Activated naive CD4-positive, alpha-beta T cell treated with anti-CD3 and anti-CD28 coated beads for 36 hours (primary cell): ENCODE results near the gene DNAH8. TPM values are rescaled to one million over a fixed set of nuclear protein-coding genes. Genes with fewer than 3 reads are reported as not detected.

Experiments
- CTCF ChIA-PET: fragments of 350-600 bp; sonication (Branson Sonifier 250); formaldehyde crosslinking; loops from one replicate; lab custom pipeline; 2021; ENCODE audit warnings: antibody characterized with exemption; lab: Charles Lee
- DNase-seq: peaks from one replicate; pipeline ENCODE4 v3.0.0-alpha.2; 2020
- H3K27ac Mint-ChIP-seq: one replicate; pipeline ENCODE4 v1.8.0; 2021; ENCODE audit warnings: mild to moderate bottlenecking, mixed read lengths
- H3K27me3 Mint-ChIP-seq: one replicate; pipeline ENCODE4 v1.8.0; 2021; ENCODE audit warnings: low read depth, mixed read lengths
- H3K36me3 Mint-ChIP-seq: one replicate; pipeline ENCODE4 v1.8.0; 2021; ENCODE audit warnings: low read depth, mixed read lengths
- H3K4me1 Mint-ChIP-seq: one replicate; pipeline ENCODE4 v1.8.0; 2021; ENCODE audit warnings: low read depth, mixed read lengths
- H3K4me3 Mint-ChIP-seq: one replicate; pipeline ENCODE4 v1.8.0; 2021; ENCODE audit warnings: mild to moderate bottlenecking, moderate library complexity, mixed read lengths
- H3K9me3 Mint-ChIP-seq: one replicate; pipeline ENCODE4 v1.8.0; 2021; ENCODE audit warnings: mixed read lengths
- intact Hi-C: fragments of 100-400 bp; cut with micrococcal nuclease; formaldehyde crosslinking; loops from one replicate; pipeline ENCODE4 v1.15.1; 2023
- total RNA-seq, 2 experiments: library from RNA; stranded (reverse); gene quantifications; one replicate each; pipeline ENCODE4 v1.2.3, GENCODE V29; 2021

Gene DNAH8
- total RNA-seq, 2 experiments from 2014 or later: 0.07 to 0.15 TPM

- peak overlapping the region; percentile 20 for H3K4me3 Mint-ChIP-seq
Observed at GRCh38 chr6:39047434-39048327, 332.6 kb downstream of the DNAH8 start.

GRCh38 chr6:39048481-39049399, 333.6 kb downstream of the DNAH8 start, which contains the start of gene GLP1R:
TSS of gene GLP1R (plus strand) at chr6:39048781. CDS start at chr6:39048841, 60 bp downstream.
- Mint-ChIP-seq H3K4me1 (peaks cover 23% of the 10 kb centered on the region), H3K9me3 (no peaks in the 10 kb centered on the region), H3K27me3 (peaks cover 27% of the 10 kb centered on the region), H3K4me3 (peak within 1 kb of the TSS; percentile 43), H3K36me3 (no peaks in the 10 kb centered on the region), H3K27ac (no peak within 1 kb of the TSS)
- intact Hi-C loops: loop anchor here (10.0 kb wide), 1 partner anchor 106 kb away; no protein-coding TSS in a partner anchor
- CTCF ChIA-PET: interaction anchor here (1.0 kb wide), 1 partner anchor 65 kb away, joined by 3 read pairs; no protein-coding TSS in a partner anchor
- DNase-seq: no peak

More at GRCh38 chr6:39047434-39048327, 332.6 kb downstream of the DNAH8 start:
- Mint-ChIP-seq H3K27ac (no peak overlapping the region), H3K36me3 (no peaks in the 10 kb centered on the region), H3K9me3 (no peaks in the 10 kb centered on the region), H3K27me3 (peaks cover 23% of the 10 kb centered on the region), H3K4me1 (peaks cover 23% of the 10 kb centered on the region)
- DNase-seq: no peak
- CTCF ChIA-PET: interaction anchor here (0.6 to 1.0 kb wide), 3 partner anchors 14 to 282 kb away, joined by 3 read pairs; no protein-coding TSS in a partner anchor
- intact Hi-C loops: loop anchor here (10.0 kb wide), 1 partner anchor 107 kb away; no protein-coding TSS in a partner anchor

DNA sequence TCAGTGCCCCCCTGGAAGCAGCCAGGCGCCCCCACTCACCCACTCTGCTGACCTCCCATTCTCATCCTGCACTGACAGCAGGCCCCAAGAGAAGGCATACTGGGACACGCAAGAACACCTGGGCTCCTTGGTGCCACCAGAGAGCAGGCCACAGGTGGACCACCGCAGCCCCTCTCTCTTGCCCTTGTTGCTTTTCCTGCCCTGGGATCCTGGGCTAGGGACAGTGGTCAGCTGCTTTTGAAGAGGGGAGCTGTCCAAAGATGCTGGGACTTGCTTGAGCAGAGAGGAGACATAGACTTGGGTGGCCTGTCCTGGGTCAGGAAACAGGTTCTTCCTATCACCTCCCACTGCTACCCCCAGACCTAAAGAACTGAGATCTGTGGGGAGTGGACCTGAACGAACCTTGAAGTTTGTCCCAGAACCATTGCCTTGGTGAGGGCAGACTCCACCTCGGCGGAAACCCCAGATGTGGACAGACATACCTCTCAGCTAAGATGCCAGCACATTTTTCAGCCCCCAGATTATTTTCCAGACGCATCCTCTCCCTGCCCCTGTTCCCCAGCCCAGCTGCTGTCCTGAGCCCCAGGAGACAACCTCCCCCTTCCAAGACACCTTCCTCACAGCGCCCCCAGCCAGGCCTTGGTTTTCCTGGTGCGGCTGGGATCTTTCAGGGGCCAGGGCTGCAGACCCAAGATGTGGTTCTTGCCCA, 334.6 kb downstream of the DNAH8 start:
- peak overlapping the region; percentile 43 for H3K4me3 Mint-ChIP-seq
- intact Hi-C loops: loop anchor here (10.0 kb wide), 1 partner anchor 105 kb away; no protein-coding TSS in a partner anchor
- CTCF ChIA-PET: no interaction called here
- H3K27ac Mint-ChIP-seq: no peak overlapping the region
- no peaks in the 10 kb centered on the region for H3K9me3 Mint-ChIP-seq
- peaks cover 23% of the 10 kb centered on the region for H3K4me1 Mint-ChIP-seq
- no peak for DNase-seq
- H3K27me3 Mint-ChIP-seq: peaks cover 27% of the 10 kb centered on the region
- no peaks in the 10 kb centered on the region for H3K36me3 Mint-ChIP-seq

DNA sequence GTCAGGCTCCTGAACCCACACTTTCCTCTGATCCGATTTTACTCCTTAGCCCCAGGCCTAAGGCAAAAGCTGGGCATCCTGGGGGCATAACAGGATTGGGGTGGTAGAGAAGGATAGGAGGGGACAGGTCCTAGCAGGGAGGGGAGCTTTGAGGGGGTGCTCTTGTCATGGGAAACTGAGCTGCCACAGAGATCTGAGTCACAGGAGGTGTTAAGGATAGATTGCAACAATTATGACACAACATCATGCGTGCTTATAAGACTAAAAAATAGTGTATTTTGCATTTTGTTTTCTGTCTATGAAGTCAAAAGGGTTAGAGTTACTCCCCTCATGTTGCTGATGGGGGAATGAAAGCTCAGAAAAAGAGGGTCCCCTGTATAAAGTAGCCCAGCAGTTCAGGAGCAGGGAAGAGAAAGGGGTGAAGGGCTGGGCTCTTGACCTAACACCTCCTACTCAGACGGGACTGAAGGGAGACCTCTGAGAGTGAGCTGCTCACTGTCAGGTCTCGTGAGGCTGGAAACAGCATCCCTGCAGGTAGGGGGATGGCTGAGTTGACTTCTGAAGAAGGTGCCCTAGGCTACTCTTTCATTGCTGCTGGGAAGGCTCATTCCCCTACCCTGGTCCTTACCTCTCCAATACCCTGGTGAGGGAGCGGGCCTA, 335.5 kb downstream of the DNAH8 start:
- DNase-seq: peak; percentile 17
- no peak overlapping the region for H3K27ac Mint-ChIP-seq
- H3K4me1 Mint-ChIP-seq: peaks cover 23% of the 10 kb centered on the region
- H3K36me3 Mint-ChIP-seq: no peaks in the 10 kb centered on the region
- CTCF ChIA-PET: interaction anchor here (1.0 kb wide), 1 partner anchor 77 kb away, joined by 4 read pairs; no protein-coding TSS in a partner anchor
- intact Hi-C loops: no loop called here
- no peaks in the 10 kb centered on the region for H3K9me3 Mint-ChIP-seq
- no peak overlapping the region for H3K4me3 Mint-ChIP-seq
- peaks cover 27% of the 10 kb centered on the region for H3K27me3 Mint-ChIP-seq

DNA sequence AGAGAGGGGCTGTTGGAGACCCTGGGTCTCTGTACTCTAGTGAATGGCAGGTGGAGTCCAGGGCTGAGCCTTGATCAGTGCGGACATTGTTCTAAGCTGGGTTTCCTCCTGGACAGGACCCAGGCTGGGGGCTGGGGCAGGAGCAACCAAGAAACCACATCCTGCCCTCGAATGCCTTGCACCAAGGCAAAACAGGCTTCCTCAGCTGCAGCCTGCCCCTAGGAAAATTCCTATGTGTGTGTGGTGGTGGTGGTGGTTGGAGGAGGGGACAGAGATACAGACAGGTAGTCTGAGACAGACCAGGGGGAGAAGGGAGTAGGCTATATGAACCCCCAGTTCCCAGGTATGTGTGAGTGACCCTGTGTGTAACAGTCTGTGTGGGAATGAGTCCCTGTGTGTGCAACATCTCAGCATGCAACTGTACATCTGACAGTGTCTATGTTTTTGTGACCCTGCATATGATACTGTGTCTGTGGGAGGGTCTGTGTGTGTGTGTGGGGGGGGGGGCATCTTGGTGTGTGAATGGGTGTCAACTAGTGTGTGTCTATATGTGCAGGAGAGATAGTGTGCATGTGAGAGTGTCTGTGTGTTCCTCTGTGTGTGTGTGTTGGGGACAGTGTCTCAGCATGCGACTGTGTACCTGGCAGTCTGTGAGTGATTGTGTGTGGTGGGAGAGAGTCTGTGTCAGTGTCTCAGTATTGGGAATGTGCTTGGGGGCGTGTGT, 336.4 kb downstream of the DNAH8 start:
- Mint-ChIP-seq H3K36me3 (no peaks in the 10 kb centered on the region), H3K27ac (no peak overlapping the region), H3K4me3 (no peak overlapping the region), H3K27me3 (peaks cover 27% of the 10 kb centered on the region), H3K4me1 (peaks cover 23% of the 10 kb centered on the region), H3K9me3 (no peaks in the 10 kb centered on the region)
- DNase-seq: no peak
- intact Hi-C loops: no loop called here
- CTCF ChIA-PET: interaction anchor here (1.0 kb wide), 1 partner anchor 78 kb away, joined by 4 read pairs; no protein-coding TSS in a partner anchor

DNA sequence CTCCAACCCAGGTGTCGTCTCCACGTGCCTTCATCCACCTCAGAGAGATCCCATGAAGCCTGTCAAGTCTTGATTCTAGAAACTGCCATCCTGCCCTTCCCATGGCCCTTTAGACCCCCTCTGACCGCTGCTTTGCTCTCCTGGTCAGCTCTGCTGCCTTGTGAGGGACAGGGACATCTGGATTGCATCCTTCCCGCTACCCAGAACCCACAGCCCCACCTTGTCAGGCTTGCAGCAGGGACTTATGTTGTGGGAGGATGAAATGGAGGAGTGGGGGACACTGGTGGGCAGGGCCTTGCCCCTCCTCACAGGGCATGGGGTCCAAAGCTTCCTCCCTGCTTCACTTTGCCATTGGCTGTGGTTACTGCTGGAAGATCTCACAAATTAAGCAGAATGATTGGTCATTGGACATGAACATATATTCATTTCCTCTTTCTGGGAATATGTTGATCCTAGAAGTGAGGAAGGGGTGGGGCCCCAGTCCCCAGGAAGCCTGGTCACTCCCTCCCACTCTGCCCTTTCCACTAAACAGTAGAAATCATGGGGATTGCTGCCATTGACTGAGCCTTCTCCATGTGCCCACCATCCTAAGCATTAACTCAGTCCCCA, 338.0 kb downstream of the DNAH8 start:
- Mint-ChIP-seq H3K4me3 (no peak overlapping the region), H3K27ac (no peak overlapping the region), H3K27me3 (peaks cover 16% of the 10 kb centered on the region), H3K36me3 (no peaks in the 10 kb centered on the region), H3K4me1 (peaks cover 23% of the 10 kb centered on the region), H3K9me3 (no peaks in the 10 kb centered on the region)
- no peak for DNase-seq
- intact Hi-C loops: no loop called here
- CTCF ChIA-PET: no interaction called here

DNA sequence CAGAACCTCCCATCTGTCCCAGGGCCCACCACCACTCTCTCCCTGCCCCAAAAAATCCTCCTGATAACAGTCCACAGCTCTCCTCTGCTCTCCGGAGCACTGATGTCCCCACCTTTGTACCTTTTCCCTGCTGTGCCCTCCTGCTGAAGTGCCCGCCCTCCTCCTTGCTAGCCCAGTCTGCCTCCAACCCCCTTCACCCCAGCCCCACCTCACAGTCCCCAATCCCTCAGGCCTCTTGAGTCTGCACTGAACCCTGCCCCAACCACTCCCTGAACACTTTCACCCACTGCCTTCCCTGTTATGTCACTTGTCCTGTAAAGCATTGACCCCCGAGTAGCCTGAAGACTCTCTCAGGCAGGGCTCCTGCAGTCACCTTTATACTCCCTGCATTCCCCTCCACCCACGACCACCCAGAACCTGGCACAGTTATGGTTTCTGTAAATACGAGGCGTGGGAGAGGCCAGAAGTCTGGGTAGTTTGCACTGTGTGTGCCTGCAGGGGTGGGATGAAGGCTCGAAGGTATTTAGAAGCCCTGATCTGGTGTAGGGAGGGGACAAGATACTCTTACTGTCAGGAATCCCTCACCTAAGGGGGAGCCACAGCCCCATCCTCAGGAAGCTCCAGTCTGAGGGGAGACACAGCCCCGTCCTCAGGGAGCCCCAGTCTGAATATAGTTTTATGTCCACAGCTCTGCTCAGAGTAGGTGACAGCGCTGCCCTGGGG, 338.9 kb downstream of the DNAH8 start:
- DNase-seq: no peak
- H3K9me3 Mint-ChIP-seq: no peaks in the 10 kb centered on the region

GRCh38 chr6:39054577-39055142, 339.5 kb downstream of the DNAH8 start:
- H3K27me3 Mint-ChIP-seq: peaks cover 10% of the 10 kb centered on the region
- no peak overlapping the region for H3K4me3 Mint-ChIP-seq
- no peaks in the 10 kb centered on the region for H3K9me3 Mint-ChIP-seq
- peaks cover 16% of the 10 kb centered on the region for H3K4me1 Mint-ChIP-seq
- H3K36me3 Mint-ChIP-seq: no peaks in the 10 kb centered on the region
- intact Hi-C loops: no loop called here
- CTCF ChIA-PET: no interaction called here
- no peak for DNase-seq
- H3K27ac Mint-ChIP-seq: no peak overlapping the region

More for the DNA sequence above, 338.9 kb downstream of the DNAH8 start:
- no peak overlapping the region for H3K4me3 Mint-ChIP-seq
- no peak overlapping the region for H3K27ac Mint-ChIP-seq
- H3K4me1 Mint-ChIP-seq: peaks cover 22% of the 10 kb centered on the region
- CTCF ChIA-PET: no interaction called here
- peaks cover 15% of the 10 kb centered on the region for H3K27me3 Mint-ChIP-seq
- intact Hi-C loops: no loop called here
- no peaks in the 10 kb centered on the region for H3K36me3 Mint-ChIP-seq

DNA sequence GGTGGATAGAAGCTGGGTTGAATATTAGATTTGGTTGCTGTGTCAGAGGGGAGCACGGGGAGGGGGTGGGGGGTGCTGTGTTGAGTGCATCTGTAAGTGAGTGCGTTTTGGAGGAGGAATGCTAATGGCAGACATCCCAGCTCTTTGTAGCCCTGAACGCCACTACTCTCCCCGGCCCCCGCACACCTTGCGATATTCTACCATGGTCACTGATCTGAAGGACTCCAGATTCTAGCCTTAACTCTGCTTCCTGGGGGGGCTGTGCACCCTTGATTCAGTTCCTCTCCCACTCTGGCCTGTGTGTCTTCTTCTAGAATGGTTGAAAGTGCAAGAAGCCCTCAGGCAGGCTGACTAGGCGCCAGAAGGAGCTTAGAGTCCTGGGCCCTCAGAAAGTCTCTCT, 340.6 kb downstream of the DNAH8 start:
- Mint-ChIP-seq H3K4me1 (peaks cover 12% of the 10 kb centered on the region), H3K27me3 (peaks cover 5% of the 10 kb centered on the region), H3K27ac (no peak overlapping the region), H3K36me3 (no peaks in the 10 kb centered on the region), H3K4me3 (no peak overlapping the region), H3K9me3 (no peaks in the 10 kb centered on the region)
- CTCF ChIA-PET: no interaction called here
- intact Hi-C loops: no loop called here
- no peak for DNase-seq

- H3K9me3 Mint-ChIP-seq: no peaks in the 10 kb centered on the region
- no peaks in the 10 kb centered on the region for H3K36me3 Mint-ChIP-seq
- CTCF ChIA-PET: no interaction called here
- H3K4me1 Mint-ChIP-seq: peaks cover 6% of the 10 kb centered on the region
- peaks cover 5% of the 10 kb centered on the region for H3K27me3 Mint-ChIP-seq
- intact Hi-C loops: no loop called here
- H3K4me3 Mint-ChIP-seq: no peak overlapping the region
- DNase-seq: no peak
- no peak overlapping the region for H3K27ac Mint-ChIP-seq
Observed at GRCh38 chr6:39056191-39056590, 341.1 kb downstream of the DNAH8 start.
